IPS DF 6.9 (cell line): ENCODE data around the gene NRAP.
A peak's percentile ranks its signal among the peaks of the same experiment; 100 is the strongest.

Experiments
- DNase-seq: peaks from one replicate; pipeline ENCODE4 v3.0.0-alpha.2; 2013; ENCODE audit warnings: low read depth, low spot score
- H3K27ac ChIP-seq: one replicate; pipeline ENCODE4 v1.5.1; 2013; ENCODE audit warnings: low read length, control low read depth
- H3K27me3 ChIP-seq: 2 replicates; pipeline ENCODE4 v1.6.1; 2013; ENCODE audit warnings: mild to moderate bottlenecking, low read length; ENCODE audit not compliant: control insufficient read depth, insufficient read depth
- H3K36me3 ChIP-seq: 2 replicates; pipeline ENCODE4 v1.6.1; 2013; ENCODE audit warnings: low read length; ENCODE audit not compliant: control insufficient read depth, insufficient read depth
- H3K4me1 ChIP-seq: 2 replicates; pipeline ENCODE4 v1.6.1; 2013; ENCODE audit warnings: low read length; ENCODE audit not compliant: control insufficient read depth, insufficient read depth
- H3K4me3 ChIP-seq: 2 replicates; pipeline ENCODE4 v1.5.1; 2013; ENCODE audit warnings: mild to moderate bottlenecking, low read length
- H3K9me3 ChIP-seq: 2 replicates; pipeline ENCODE4 v1.6.1; 2013; ENCODE audit warnings: low read length, inconsistent platforms; ENCODE audit not compliant: control insufficient read depth, insufficient read depth
- WGBS: extraction: QIAGEN DNeasy Blood & Tissue Kit; methylation state at CpG from one replicate; pipeline ENCODE4 v1.1.7; 2013; ENCODE audit warnings: mixed read lengths, missing lambda C conversion rate; ENCODE audit not compliant: insufficient read length, insufficient coverage; 5-methylcytosine and 5-hydroxymethylcytosine counted together

Gene NRAP

GRCh38 chr10:113563306-113564088 lies 100.3 kb downstream of the NRAP start:
- DNase-seq = peak; percentile 54
- H3K27ac ChIP-seq = no peak overlapping the region
- WGBS = no CpG with 5 or more reads among the region's 18 CpGs

GRCh38 chr10:113562704-113563103 lies 101.1 kb downstream of the NRAP start:
- H3K4me3 ChIP-seq = no peak overlapping the region
- no peaks in the 10 kb centered on the region for H3K36me3 ChIP-seq
- no peaks in the 10 kb centered on the region; the same call in 1 of the 2 replicates for H3K4me1 ChIP-seq
- no peak for DNase-seq
- H3K27me3 ChIP-seq = peaks cover 43% of the 10 kb centered on the region
- H3K9me3 ChIP-seq = no peaks in the 10 kb centered on the region
- no CpG with 5 or more reads among the region's 5 CpGs for WGBS
- H3K27ac ChIP-seq = no peak overlapping the region

More at GRCh38 chr10:113563306-113564088, 100.3 kb downstream of the NRAP start:
- Histone ChIP-seq H3K9me3 (no peaks in the 10 kb centered on the region), H3K4me3 (no peak overlapping the region), H3K4me1 (no peaks in the 10 kb centered on the region; the same call in 1 of the 2 replicates), H3K36me3 (no peaks in the 10 kb centered on the region), H3K27me3 (peaks cover 41% of the 10 kb centered on the region)

GRCh38 chr10:113562069-113562468 lies 101.8 kb downstream of the NRAP start:
- H3K4me3 ChIP-seq = no peak overlapping the region
- no peaks in the 10 kb centered on the region for H3K9me3 ChIP-seq
- peaks cover 50% of the 10 kb centered on the region for H3K27me3 ChIP-seq
- no peak overlapping the region for H3K27ac ChIP-seq
- H3K4me1 ChIP-seq = no peaks in the 10 kb centered on the region; the same call in 1 of the 2 replicates
- no peak for DNase-seq
- whole genome bisulfite sequencing = no CpG with 5 or more reads among the region's 6 CpGs
- H3K36me3 ChIP-seq = no peaks in the 10 kb centered on the region

- WGBS = no CpG with 5 or more reads among the region's 3 CpGs
- H3K36me3 ChIP-seq = no peaks in the 10 kb centered on the region
- H3K4me1 ChIP-seq = no peaks in the 10 kb centered on the region; the same call in 1 of the 2 replicates
These were observed 102.6 kb downstream of the NRAP start for GRCh38 chr10:113561214-113561613.

GRCh38 chr10:113560071-113560470 lies 103.8 kb downstream of the NRAP start:
- no peaks in the 10 kb centered on the region; the same call in 1 of the 2 replicates for H3K4me1 ChIP-seq
- no peaks in the 10 kb centered on the region for H3K9me3 ChIP-seq
- H3K27ac ChIP-seq = no peak overlapping the region
- H3K27me3 ChIP-seq = peaks cover 69% of the 10 kb centered on the region
- DNase-seq = no peak
- no CpG with 5 or more reads among the region's 5 CpGs for WGBS
- no peaks in the 10 kb centered on the region for H3K36me3 ChIP-seq
- no peak overlapping the region for H3K4me3 ChIP-seq

More at GRCh38 chr10:113561214-113561613, 102.6 kb downstream of the NRAP start:
- H3K9me3 ChIP-seq = no peaks in the 10 kb centered on the region
- H3K4me3 ChIP-seq = no peak overlapping the region
- H3K27me3 ChIP-seq = peaks cover 57% of the 10 kb centered on the region
- no peak for DNase-seq
- no peak overlapping the region for H3K27ac ChIP-seq

GRCh38 chr10:113557903-113558321 lies 105.9 kb downstream of the NRAP start:
- H3K36me3 ChIP-seq = no peaks in the 10 kb centered on the region
- no peak overlapping the region for H3K4me3 ChIP-seq
- no CpG with 5 or more reads among the region's 9 CpGs for WGBS
- H3K9me3 ChIP-seq = no peaks in the 10 kb centered on the region
- no peaks in the 10 kb centered on the region; the same call in 1 of the 2 replicates for H3K4me1 ChIP-seq
- DNase-seq = no peak
- no peak overlapping the region for H3K27ac ChIP-seq
- peaks cover 86% of the 10 kb centered on the region for H3K27me3 ChIP-seq

- no peak overlapping the region for H3K4me3 ChIP-seq
- H3K4me1 ChIP-seq = no peaks in the 10 kb centered on the region; the same call in 1 of the 2 replicates
- H3K9me3 ChIP-seq = no peaks in the 10 kb centered on the region
- WGBS = no CpG with 5 or more reads among the region's 9 CpGs
- H3K27me3 ChIP-seq = peaks cover 86% of the 10 kb centered on the region
- H3K27ac ChIP-seq = no peak overlapping the region
- no peak for DNase-seq
- H3K36me3 ChIP-seq = no peaks in the 10 kb centered on the region
These were observed 106.4 kb downstream of the NRAP start for GRCh38 chr10:113557424-113557862.

- H3K9me3 ChIP-seq = no peaks in the 10 kb centered on the region
- H3K4me1 ChIP-seq = no peaks in the 10 kb centered on the region; the same call in 1 of the 2 replicates
- no peak overlapping the region for H3K4me3 ChIP-seq
- H3K27me3 ChIP-seq = peaks cover 74% of the 10 kb centered on the region
- WGBS = no CpG with 5 or more reads among the region's 1 CpG
- H3K36me3 ChIP-seq = no peaks in the 10 kb centered on the region
- no peak for DNase-seq
- H3K27ac ChIP-seq = no peak overlapping the region
These were observed 108.1 kb downstream of the NRAP start for GRCh38 chr10:113555751-113556150.

- WGBS = no CpG with 5 or more reads among the region's 3 CpGs
- H3K36me3 ChIP-seq = no peaks in the 10 kb centered on the region
- no peak for DNase-seq
- no peaks in the 10 kb centered on the region for H3K9me3 ChIP-seq
- peaks cover 69% of the 10 kb centered on the region for H3K27me3 ChIP-seq
- H3K4me3 ChIP-seq = no peak overlapping the region
- no peaks in the 10 kb centered on the region; the same call in 1 of the 2 replicates for H3K4me1 ChIP-seq
- H3K27ac ChIP-seq = no peak overlapping the region
These were observed 108.6 kb downstream of the NRAP start for GRCh38 chr10:113555245-113555644.

GRCh38 chr10:113554214-113554613 lies 109.6 kb downstream of the NRAP start:
- Histone ChIP-seq H3K27ac (no peak overlapping the region), H3K36me3 (no peaks in the 10 kb centered on the region), H3K9me3 (no peaks in the 10 kb centered on the region), H3K4me1 (no peaks in the 10 kb centered on the region; the same call in 1 of the 2 replicates), H3K27me3 (peaks cover 60% of the 10 kb centered on the region), H3K4me3 (no peak overlapping the region)
- no peak for DNase-seq
- WGBS = no CpG with 5 or more reads among the region's 5 CpGs
